LNCaP clone FGC (cell line): ENCODE data around the gene C4orf50.
A peak's percentile ranks its signal among the peaks of the same experiment; 100 is the strongest.

Source experiments
- DNase-seq: peaks from one replicate; pipeline ENCODE4 v3.0.0-alpha.2; 2011; ENCODE audit warnings: low read depth
- H3K4me3 ChIP-seq: 2 replicates; pipeline ENCODE4 v1.5.1; 2011; ENCODE audit warnings: mild to moderate bottlenecking, low read depth, low read length, control low read depth
- TF ChIP-seq, protein P1 (sequence below): IDR thresholded peaks from 2 replicates; pipeline ENCODE4 v1.5.1; 2012; ENCODE audit warnings: mild to moderate bottlenecking; ENCODE audit not compliant: control insufficient read depth, insufficient read depth; ENCODE audit errors: extremely low read depth

C4orf50 gene

DNA sequence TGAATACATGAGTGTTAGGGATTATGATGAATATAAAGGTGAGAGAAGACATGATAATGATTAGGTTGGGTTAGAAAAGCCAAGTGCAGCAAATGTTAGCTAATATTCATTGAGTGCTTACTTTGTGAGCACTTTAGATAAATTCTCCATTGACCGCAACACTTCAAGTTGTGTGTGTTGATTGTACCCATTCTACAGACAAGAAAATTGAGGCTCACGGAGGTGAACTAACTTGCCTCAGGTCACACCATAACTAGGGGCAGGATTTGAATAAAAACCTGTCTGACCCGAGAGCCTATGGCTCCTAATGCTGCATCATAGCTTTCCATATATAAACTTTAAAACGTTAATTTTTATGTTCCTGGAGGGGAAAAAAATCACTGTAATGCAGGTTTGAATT is 15.2 kb upstream of the C4orf50 start:
- no peak overlapping the region for H3K4me3 ChIP-seq
- no peak for DNase-seq
- TF ChIP-seq, protein P1, sequence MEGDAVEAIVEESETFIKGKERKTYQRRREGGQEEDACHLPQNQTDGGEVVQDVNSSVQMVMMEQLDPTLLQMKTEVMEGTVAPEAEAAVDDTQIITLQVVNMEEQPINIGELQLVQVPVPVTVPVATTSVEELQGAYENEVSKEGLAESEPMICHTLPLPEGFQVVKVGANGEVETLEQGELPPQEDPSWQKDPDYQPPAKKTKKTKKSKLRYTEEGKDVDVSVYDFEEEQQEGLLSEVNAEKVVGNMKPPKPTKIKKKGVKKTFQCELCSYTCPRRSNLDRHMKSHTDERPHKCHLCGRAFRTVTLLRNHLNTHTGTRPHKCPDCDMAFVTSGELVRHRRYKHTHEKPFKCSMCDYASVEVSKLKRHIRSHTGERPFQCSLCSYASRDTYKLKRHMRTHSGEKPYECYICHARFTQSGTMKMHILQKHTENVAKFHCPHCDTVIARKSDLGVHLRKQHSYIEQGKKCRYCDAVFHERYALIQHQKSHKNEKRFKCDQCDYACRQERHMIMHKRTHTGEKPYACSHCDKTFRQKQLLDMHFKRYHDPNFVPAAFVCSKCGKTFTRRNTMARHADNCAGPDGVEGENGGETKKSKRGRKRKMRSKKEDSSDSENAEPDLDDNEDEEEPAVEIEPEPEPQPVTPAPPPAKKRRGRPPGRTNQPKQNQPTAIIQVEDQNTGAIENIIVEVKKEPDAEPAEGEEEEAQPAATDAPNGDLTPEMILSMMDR, result no peak

GRCh38 chr4:6032249-6033244 is 14.3 kb upstream of the C4orf50 start:
- no peak for DNase-seq
- TF ChIP-seq, protein P1, result peak; percentile 24; the same call in 1 of the 2 replicates
- H3K4me3 ChIP-seq, result no peak overlapping the region

DNA sequence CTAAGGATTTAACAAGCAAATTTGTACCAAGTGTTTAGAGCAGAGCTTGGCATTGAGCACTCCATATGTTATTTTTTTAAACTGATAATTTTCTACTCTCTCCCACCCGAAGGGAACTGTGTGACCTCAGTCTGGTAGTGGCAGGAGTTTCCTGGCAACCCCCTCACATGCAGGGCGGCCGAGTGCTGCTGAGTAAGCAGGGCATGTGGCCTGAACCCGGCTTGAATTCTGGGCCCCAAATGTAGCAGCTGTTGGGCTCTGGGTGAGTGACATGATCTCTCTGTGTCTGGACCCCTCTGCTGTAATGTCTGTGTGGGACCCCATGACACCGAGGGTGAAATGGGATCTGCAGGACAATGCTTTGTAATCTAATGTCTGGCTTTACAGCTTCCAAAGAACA is 13.6 kb upstream of the C4orf50 start:
- DNase-seq, result no peak
- no peak overlapping the region for H3K4me3 ChIP-seq
- TF ChIP-seq, protein P1, result no peak

- TF ChIP-seq, protein P1, result no peak
- H3K4me3 ChIP-seq, result no peak overlapping the region
- DNase-seq, result no peak
These were observed 12.4 kb upstream of the C4orf50 start for GRCh38 chr4:6030679-6031078.

GRCh38 chr4:6029254-6029653 is 11.0 kb upstream of the C4orf50 start:
- H3K4me3 ChIP-seq, result no peak overlapping the region
- DNase-seq, result no peak
- TF ChIP-seq, protein P1, result no peak

- DNase-seq, result no peak
- TF ChIP-seq, protein P1, result no peak
- no peak overlapping the region for H3K4me3 ChIP-seq
These were observed 9.9 kb upstream of the C4orf50 start for GRCh38 chr4:6028168-6028567.

DNA sequence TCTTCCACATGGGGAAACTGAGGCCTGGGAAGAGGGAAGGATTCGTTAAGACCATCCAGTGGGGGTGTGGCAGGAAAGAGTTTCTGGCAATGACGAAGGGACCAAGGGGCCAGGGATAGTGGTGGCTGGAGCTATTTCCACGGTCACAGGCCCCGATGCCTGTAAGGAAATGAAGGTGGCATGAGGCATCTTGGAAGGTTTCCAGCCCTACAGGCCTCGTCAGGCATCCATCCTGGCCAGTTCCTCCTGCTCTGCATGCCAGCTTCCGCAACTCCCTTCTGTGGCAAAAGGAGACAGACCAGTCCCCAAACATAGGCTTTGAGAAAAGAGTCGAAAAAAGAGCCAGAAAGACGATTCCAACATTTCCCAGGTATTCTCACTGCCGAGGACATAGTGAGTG is 9.2 kb upstream of the C4orf50 start:
- no peak overlapping the region for H3K4me3 ChIP-seq
- TF ChIP-seq, protein P1, result no peak
- peak; percentile 26 for DNase-seq
